MM.1S (cell line): ENCODE measurements around the gene ADARB1.
"Not testable (repeated sequence)": the region's sequence is repeated elsewhere in the genome, so short reads cannot be mapped to it uniquely, and the experiment has no call there.

ENCODE experiments used
- DNase-seq: peaks from one replicate; pipeline ENCODE4 v3.0.0-alpha.2; 2015
- H2AFZ ChIP-seq: fragments of 300-600 bp; sonication (generic); 2 replicates; pipeline ENCODE4 v1.6.0; 2016; ENCODE audit warnings: antibody characterized with exemption, low read length
- H3F3A ChIP-seq: fragments of 300-600 bp; sonication (generic); 2 replicates; pipeline ENCODE4 v1.6.1; 2016; ENCODE audit warnings: mild to moderate bottlenecking, antibody characterized with exemption, low read length, moderate library complexity, mixed read lengths; ENCODE audit not compliant: insufficient read depth
- H3K27ac ChIP-seq: fragments of 300-600 bp; sonication (generic); 2 replicates; pipeline ENCODE4 v1.5.1; 2016; ENCODE audit warnings: mild to moderate bottlenecking, low read length
- H3K27me3 ChIP-seq: fragments of 300-600 bp; sonication (generic); replicated peaks from 2 replicates; pipeline ENCODE4 v1.6.0; 2016; ENCODE audit warnings: low read length; ENCODE audit not compliant: insufficient read depth
- H3K36me3 ChIP-seq: fragments of 300-600 bp; sonication (generic); replicated peaks from 2 replicates; pipeline ENCODE4 v1.6.1; 2016; ENCODE audit warnings: mild to moderate bottlenecking, low read length, mixed read lengths; ENCODE audit not compliant: insufficient read depth
- H3K4me1 ChIP-seq: fragments of 300-600 bp; sonication (generic); 2 replicates; pipeline ENCODE4 v1.6.1; 2016; ENCODE audit warnings: low read length, mixed read lengths
- H3K4me2 ChIP-seq: fragments of 300-600 bp; sonication (generic); 2 replicates; pipeline ENCODE4 v1.6.0; 2016; ENCODE audit warnings: low read depth, low read length
- H3K4me3 ChIP-seq: fragments of 300-600 bp; sonication (generic); 2 replicates; pipeline ENCODE4 v1.5.1; 2016; ENCODE audit warnings: low read length, mixed read lengths
- H3K79me2 ChIP-seq: fragments of 300-600 bp; sonication (generic); 2 replicates; pipeline ENCODE4 v1.6.1; 2016; ENCODE audit warnings: mixed run types, low read length, mixed read lengths
- H3K9ac ChIP-seq: fragments of 300-600 bp; sonication (generic); 2 replicates; pipeline ENCODE4 v1.6.1; 2016; ENCODE audit warnings: low read length, mixed read lengths
- H3K9me2 ChIP-seq: fragments of 300-600 bp; sonication (generic); replicated peaks from 2 replicates; pipeline ENCODE4 v1.6.1; 2016; ENCODE audit warnings: mild to moderate bottlenecking, low read length, mixed read lengths; ENCODE audit not compliant: insufficient read depth
- H3K9me3 ChIP-seq: fragments of 300-600 bp; sonication (generic); replicated peaks from 2 replicates; pipeline ENCODE4 v1.6.1; 2016; ENCODE audit warnings: mild to moderate bottlenecking, low read length, mixed read lengths; ENCODE audit not compliant: insufficient read depth
- H4K20me1 ChIP-seq: fragments of 300-600 bp; sonication (generic); 2 replicates; pipeline ENCODE4 v1.6.1; 2016; ENCODE audit warnings: mild to moderate bottlenecking, low read length, moderate library complexity, mixed read lengths; ENCODE audit not compliant: insufficient read depth
- EZH2 ChIP-seq: fragments of 300-600 bp; sonication (generic); optimal IDR thresholded peaks from 2 replicates; pipeline ENCODE3; 2017; ENCODE audit warnings: low read depth, mild to moderate bottlenecking, antibody characterized with exemption, low read length, mixed read lengths
- EZH2phosphoT487 ChIP-seq: fragments of 300-600 bp; sonication (generic); IDR thresholded peaks from 2 replicates; pipeline ENCODE4 v1.6.1; 2018; ENCODE audit warnings: antibody characterized with exemption, low read length
- TF ChIP-seq, protein P1 (sequence below): fragments of 300-600 bp; sonication (generic); IDR thresholded peaks from 2 replicates; pipeline ENCODE4 v1.5.1; 2016; ENCODE audit warnings: antibody characterized with exemption, low read length, mixed read lengths

ADARB1 gene

DNA sequence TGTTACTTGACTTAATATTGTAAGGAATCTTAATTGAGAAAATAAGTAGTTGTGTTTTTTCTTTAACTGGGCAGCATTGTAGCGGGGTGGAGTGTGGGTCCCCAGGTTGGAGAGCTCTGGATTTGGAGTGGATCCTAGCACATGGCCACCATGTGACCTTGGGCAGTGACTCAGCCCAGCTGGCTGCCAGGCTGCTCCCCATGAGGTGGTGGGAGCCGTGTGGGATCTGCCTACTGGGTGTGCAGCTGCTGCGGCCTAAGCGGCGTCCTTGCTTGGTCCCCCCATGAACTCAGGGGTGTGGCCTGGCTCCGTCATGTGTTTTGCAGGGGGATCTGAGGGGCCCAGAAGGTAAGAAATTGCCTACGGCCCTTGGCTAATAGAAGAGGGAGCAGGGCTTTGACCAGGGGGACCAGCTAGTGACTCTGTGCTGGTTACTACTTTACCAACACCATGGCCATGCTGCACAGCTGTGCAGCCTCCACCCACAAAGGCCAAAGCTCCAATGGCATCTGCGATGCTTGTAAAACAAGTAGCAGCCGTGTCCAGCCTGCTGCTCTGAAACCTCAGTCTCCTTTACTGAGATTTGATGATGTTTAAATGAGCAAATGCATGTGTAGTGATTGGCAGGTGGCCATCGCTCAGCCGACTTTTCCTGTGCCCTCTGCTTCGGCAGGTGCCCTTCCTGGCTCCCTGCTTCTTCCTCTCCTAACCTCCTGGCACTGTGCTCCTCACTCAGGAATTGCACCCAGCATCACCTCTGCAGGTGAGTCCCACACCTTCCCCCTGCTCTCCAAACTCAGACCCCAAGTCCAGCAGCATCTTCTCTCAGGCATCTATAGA, 68.3 kb downstream of the ADARB1 start:
- peaks cover 84% of the 10 kb centered on the region for H3K27me3 ChIP-seq
- H3K4me1 ChIP-seq, result no peaks in the 10 kb centered on the region
- H3K79me2 ChIP-seq, result no peaks in the 10 kb centered on the region
- H3K4me2 ChIP-seq, result no peak overlapping the region
- H3K4me3 ChIP-seq, result no peak overlapping the region
- DNase-seq, result no peak
- no peak for TF ChIP-seq EZH2
- TF ChIP-seq, protein P1, sequence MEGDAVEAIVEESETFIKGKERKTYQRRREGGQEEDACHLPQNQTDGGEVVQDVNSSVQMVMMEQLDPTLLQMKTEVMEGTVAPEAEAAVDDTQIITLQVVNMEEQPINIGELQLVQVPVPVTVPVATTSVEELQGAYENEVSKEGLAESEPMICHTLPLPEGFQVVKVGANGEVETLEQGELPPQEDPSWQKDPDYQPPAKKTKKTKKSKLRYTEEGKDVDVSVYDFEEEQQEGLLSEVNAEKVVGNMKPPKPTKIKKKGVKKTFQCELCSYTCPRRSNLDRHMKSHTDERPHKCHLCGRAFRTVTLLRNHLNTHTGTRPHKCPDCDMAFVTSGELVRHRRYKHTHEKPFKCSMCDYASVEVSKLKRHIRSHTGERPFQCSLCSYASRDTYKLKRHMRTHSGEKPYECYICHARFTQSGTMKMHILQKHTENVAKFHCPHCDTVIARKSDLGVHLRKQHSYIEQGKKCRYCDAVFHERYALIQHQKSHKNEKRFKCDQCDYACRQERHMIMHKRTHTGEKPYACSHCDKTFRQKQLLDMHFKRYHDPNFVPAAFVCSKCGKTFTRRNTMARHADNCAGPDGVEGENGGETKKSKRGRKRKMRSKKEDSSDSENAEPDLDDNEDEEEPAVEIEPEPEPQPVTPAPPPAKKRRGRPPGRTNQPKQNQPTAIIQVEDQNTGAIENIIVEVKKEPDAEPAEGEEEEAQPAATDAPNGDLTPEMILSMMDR, result no peak
- TF ChIP-seq EZH2phosphoT487, result no peak
- H2AFZ ChIP-seq, result no peak overlapping the region
- no peak overlapping the region for H3K27ac ChIP-seq
- H3K36me3 ChIP-seq, result no peaks in the 10 kb centered on the region
- H3K9ac ChIP-seq, result no peak overlapping the region
- H3K9me2 ChIP-seq, result no peaks in the 10 kb centered on the region
- no peaks in the 10 kb centered on the region for H4K20me1 ChIP-seq
- H3F3A ChIP-seq, result no peaks in the 10 kb centered on the region
- H3K9me3 ChIP-seq, result no peaks in the 10 kb centered on the region

DNA sequence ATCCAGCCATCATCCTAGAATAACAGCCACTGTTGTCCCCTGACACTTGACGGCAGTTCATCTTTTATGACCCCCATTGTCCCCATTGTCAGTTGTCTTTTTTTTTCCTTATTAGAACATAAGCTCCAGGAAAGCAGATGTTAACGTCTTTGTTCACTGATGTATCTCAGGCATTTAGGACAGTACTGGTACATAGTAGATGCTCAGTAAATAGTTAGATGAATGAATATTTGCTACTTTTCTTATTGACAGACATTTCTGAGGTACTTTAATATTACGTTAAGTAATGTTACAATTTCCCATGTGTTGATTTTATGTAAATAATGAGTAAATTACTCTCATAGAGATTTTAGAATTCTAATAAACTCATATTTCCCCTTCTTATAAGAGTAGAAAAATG, 69.5 kb downstream of the ADARB1 start:
- Histone ChIP-seq H4K20me1 (no peaks in the 10 kb centered on the region), H3K9me2 (no peaks in the 10 kb centered on the region), H3K4me3 (no peak overlapping the region)

DNA sequence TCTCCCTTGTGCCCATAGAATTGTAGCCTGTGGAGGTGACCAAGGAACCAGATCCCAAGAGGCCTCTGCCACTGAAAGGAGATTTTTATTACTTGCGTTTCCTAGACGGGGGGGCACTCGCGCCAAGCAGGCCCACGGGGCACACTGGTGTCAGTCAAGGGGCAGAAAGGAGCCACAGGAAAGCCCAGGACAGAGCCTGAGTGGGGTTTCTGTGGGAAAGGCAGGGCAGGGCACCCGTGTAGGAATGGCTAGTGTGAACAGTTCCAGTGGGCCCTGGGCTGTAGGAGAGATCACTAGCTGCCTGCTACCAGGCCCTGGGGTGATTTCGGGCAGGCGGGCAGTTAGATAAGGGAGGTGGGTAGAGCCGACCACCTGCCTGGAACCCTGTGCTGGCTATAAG, 70.8 kb downstream of the ADARB1 start:
- H3K36me3 ChIP-seq, result no peaks in the 10 kb centered on the region
- no peak overlapping the region for H2AFZ ChIP-seq
- H3K27me3 ChIP-seq, result peaks cover 95% of the 10 kb centered on the region
- no peaks in the 10 kb centered on the region for H3K79me2 ChIP-seq
- no peaks in the 10 kb centered on the region for H3K9me2 ChIP-seq
- no peak overlapping the region for H3K4me3 ChIP-seq
- H3K9me3 ChIP-seq, result no peaks in the 10 kb centered on the region
- no peak for DNase-seq
- no peak overlapping the region for H3K4me2 ChIP-seq
- H3K27ac ChIP-seq, result no peak overlapping the region
- no peak overlapping the region for H3K9ac ChIP-seq
- H3K4me1 ChIP-seq, result no peaks in the 10 kb centered on the region
- H3F3A ChIP-seq, result no peaks in the 10 kb centered on the region
- H4K20me1 ChIP-seq, result no peaks in the 10 kb centered on the region
- TF ChIP-seq EZH2phosphoT487 (no peak), EZH2 (no peak)
- TF ChIP-seq, protein P1, result no peak

More for the DNA sequence above, 69.5 kb downstream of the ADARB1 start:
- Histone ChIP-seq H3K9me3 (no peaks in the 10 kb centered on the region), H3K27ac (no peak overlapping the region), H3F3A (no peaks in the 10 kb centered on the region), H2AFZ (no peak overlapping the region), H3K36me3 (no peaks in the 10 kb centered on the region), H3K27me3 (peaks cover 88% of the 10 kb centered on the region), H3K4me2 (no peak overlapping the region), H3K79me2 (no peaks in the 10 kb centered on the region), H3K4me1 (no peaks in the 10 kb centered on the region), H3K9ac (no peak overlapping the region)
- TF ChIP-seq, protein P1, result no peak
- TF ChIP-seq EZH2 (no peak), EZH2phosphoT487 (no peak)
- DNase-seq, result no peak

DNA sequence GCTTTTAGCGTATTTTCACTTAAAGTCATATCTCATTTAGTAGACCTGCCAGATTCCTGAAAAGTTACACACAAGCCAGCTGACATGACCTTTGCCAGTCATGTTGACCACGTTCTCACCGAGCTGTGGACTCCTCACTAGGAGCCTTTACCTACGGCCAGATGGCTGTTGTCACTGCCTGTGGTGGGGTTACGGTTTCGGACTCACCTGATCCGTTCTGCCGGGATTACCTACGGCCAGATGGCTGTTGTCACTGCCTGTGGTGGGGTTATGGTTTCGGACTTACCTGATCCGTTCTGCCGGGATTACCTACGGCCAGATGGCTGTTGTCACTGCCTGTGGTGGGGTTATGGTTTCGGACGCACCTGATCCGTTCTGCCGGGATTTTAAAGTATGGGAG, 71.5 kb downstream of the ADARB1 start:
- H3K9me2 ChIP-seq, H3K4me2 ChIP-seq, H3K9me3 ChIP-seq, H2AFZ ChIP-seq, DNase-seq, H3K4me1 ChIP-seq, H3K9ac ChIP-seq, H3K27ac ChIP-seq, H3K4me3 ChIP-seq, H4K20me1 ChIP-seq, H3F3A ChIP-seq, H3K36me3 ChIP-seq, H3K79me2 ChIP-seq: not testable (repeated sequence)
- peaks cover 98% of the 10 kb centered on the region for H3K27me3 ChIP-seq
